SK-N-SH (cell line): ENCODE results near the gene PPIL1. TPM values are rescaled to one million over a fixed set of nuclear protein-coding genes. Genes with fewer than 3 reads are reported as not detected.

Source experiments
- CTCF ChIA-PET: fragments of 300-600, 350-600 bp; formaldehyde crosslinking; extraction: SDS; loops from one replicate; lab custom pipeline; 2021; lab: Yijun Ruan, JAX
- POLR2A ChIA-PET: fragments of 350-600 bp; sonication (Branson Sonifier 250); formaldehyde crosslinking; extraction: SDS; loops from one replicate; lab custom pipeline; 2020; ENCODE audit warnings: antibody characterized with exemption, inconsistent platforms; lab: Yijun Ruan, JAX
- DNase-seq: peaks from one replicate; pipeline ENCODE4 v3.0.0; 2012
- H2AFZ ChIP-seq: fragments of 200-600 bp; sonication (generic); 2 replicates; pipeline ENCODE4 v1.8.1; 2016; ENCODE audit warnings: antibody characterized with exemption, mild to moderate bottlenecking, low read depth
- H3F3A ChIP-seq: fragments of 200-600 bp; sonication (generic); replicated peaks from 2 replicates; pipeline ENCODE3; 2016; ENCODE audit warnings: antibody characterized with exemption, mild to moderate bottlenecking; ENCODE audit not compliant: insufficient read depth
- H3K27ac ChIP-seq, 2 experiments: fragments of 200-500 bp in 1 of 2; fragments of 200-600 bp in 1 of 2; sonication (Bioruptor generic) in 1 of 2; sonication (generic), shearing (Covaris generic) in 1 of 2; 2 replicates each; pipeline versions ENCODE4 v1.5.1 to v1.6.1; 2014 to 2016; ENCODE audit warnings: low read depth in 2 of 2, inconsistent platforms in 1 of 2, low read length in 1 of 2, mild to moderate bottlenecking in 1 of 2, mixed read lengths in 1 of 2
- H3K27me3 ChIP-seq: fragments of 200-600 bp; sonication (generic), shearing (Covaris generic); 2 replicates; pipeline ENCODE4 v1.6.1; 2016; ENCODE audit warnings: mixed run types; ENCODE audit not compliant: insufficient read depth
- H3K36me3 ChIP-seq, 2 experiments: fragments of 200-500 bp in 1 of 2; fragments of 200-600 bp in 1 of 2; sonication (Bioruptor generic) in 1 of 2; sonication (generic) in 1 of 2; replicated peaks in 1 of 2; 2 replicates each; pipeline versions ENCODE3 to v1.5.1; 2014 to 2016; ENCODE audit warnings: low read length in 1 of 2, mild to moderate bottlenecking in 1 of 2; ENCODE audit not compliant: insufficient read depth in 2 of 2, control insufficient read depth in 1 of 2
- H3K4me1 ChIP-seq, 2 experiments: fragments of 200-500 bp in 1 of 2; fragments of 200-600 bp in 1 of 2; sonication (Bioruptor generic) in 1 of 2; sonication (generic), shearing (Covaris generic) in 1 of 2; 2 replicates each; pipeline versions ENCODE4 v1.5.1 to v1.6.1; 2014 to 2016; ENCODE audit warnings: low read depth in 1 of 2, low read length in 1 of 2, mixed run types in 1 of 2; ENCODE audit not compliant: insufficient read depth in 2 of 2, control insufficient read depth in 1 of 2
- H3K4me2 ChIP-seq: fragments of 200-600 bp; sonication (generic), shearing (Covaris generic); 2 replicates; pipeline ENCODE4 v1.6.1; 2017; ENCODE audit warnings: mixed run types
- H3K4me3 ChIP-seq, 2 experiments: fragments of 200-500 bp in 1 of 2; fragments of 200-600 bp in 1 of 2; sonication (Bioruptor generic) in 1 of 2; sonication (generic), shearing (Covaris generic) in 1 of 2; 2 replicates each; pipeline versions ENCODE4 v1.5.1 to v1.8.1; 2014 to 2016; ENCODE audit warnings: low read depth in 2 of 2, inconsistent platforms in 1 of 2, low read length in 1 of 2, mild to moderate bottlenecking in 1 of 2, mixed read lengths in 1 of 2, moderate library complexity in 1 of 2
- H3K79me2 ChIP-seq: fragments of 200-600 bp; sonication (generic); 2 replicates; pipeline ENCODE4 v1.8.1; 2017; ENCODE audit warnings: mild to moderate bottlenecking; ENCODE audit not compliant: insufficient read depth
- H3K9ac ChIP-seq: fragments of 200-600 bp; sonication (generic); 2 replicates; pipeline ENCODE4 v1.6.1; 2017; ENCODE audit warnings: mixed run types
- H3K9me2 ChIP-seq: fragments of 200-600 bp; sonication (generic); 2 replicates; pipeline ENCODE4 v1.6.1; 2017; ENCODE audit warnings: mixed run types
- H3K9me3 ChIP-seq: fragments of 200-600 bp; sonication (generic); 2 replicates; pipeline ENCODE4 v1.6.1; 2017; ENCODE audit warnings: mixed run types, mild to moderate bottlenecking, moderate library complexity
- H4K20me1 ChIP-seq: fragments of 200-600 bp; sonication (generic); 2 replicates; pipeline ENCODE4 v1.6.1; 2017; ENCODE audit warnings: mild to moderate bottlenecking, mixed run types; ENCODE audit not compliant: insufficient read depth
- CHD2 ChIP-seq: fragments of 150-350 bp; IDR thresholded peaks from 2 replicates; pipeline ENCODE4 v1.6.1; 2018; ENCODE audit warnings: low read length; ENCODE audit not compliant: partially characterized antibody
- EP300 ChIP-seq, 2 experiments: IDR thresholded peaks; 2 replicates each; pipeline versions ENCODE4 v1.4.0 to v1.6.1; 2012; ENCODE audit warnings: borderline replicate concordance in 1 of 2, low read depth in 1 of 2, low read length in 1 of 2
- EZH2phosphoT487 ChIP-seq: fragments of 200-600 bp; sonication (generic); IDR thresholded peaks from 2 replicates; pipeline ENCODE4 v1.6.1; 2017; ENCODE audit warnings: low read depth, mixed run types, mild to moderate bottlenecking, antibody characterized with exemption, moderate library complexity, borderline replicate concordance
- FOXJ3 ChIP-seq: sonication (generic); formaldehyde crosslinking; IDR thresholded peaks from 2 replicates; pipeline ENCODE4 v1.5.1; 2020; ENCODE audit warnings: mild to moderate bottlenecking, missing genetic modification reagents
- FOXM1 ChIP-seq: IDR thresholded peaks from 2 replicates; pipeline ENCODE4 v1.4.0; 2012; ENCODE audit warnings: low read depth, mild to moderate bottlenecking
- GABPA ChIP-seq: IDR thresholded peaks from 2 replicates; pipeline ENCODE4 v1.4.0; 2012; ENCODE audit warnings: low read depth, mild to moderate bottlenecking
- GATA2 ChIP-seq: sonication (generic); formaldehyde crosslinking; IDR thresholded peaks from 2 replicates; pipeline ENCODE4 v1.5.0; 2020; ENCODE audit warnings: mild to moderate bottlenecking, missing genetic modification reagents
- JUND ChIP-seq: IDR thresholded peaks from 2 replicates; pipeline ENCODE4 v1.4.0; 2012
- MEF2A ChIP-seq: IDR thresholded peaks from 2 replicates; pipeline ENCODE4 v1.4.0; 2012; ENCODE audit warnings: low read depth, borderline replicate concordance
- NFIC ChIP-seq: IDR thresholded peaks from 2 replicates; pipeline ENCODE4 v1.4.0; 2012; ENCODE audit warnings: borderline replicate concordance
- NRF1 ChIP-seq: IDR thresholded peaks from 2 replicates; pipeline ENCODE4 v1.6.1; 2012; ENCODE audit warnings: low read depth, mild to moderate bottlenecking, low read length
- RCOR1 ChIP-seq: fragments of 150-350 bp; IDR thresholded peaks from 2 replicates; pipeline ENCODE4 v1.6.1; 2017; ENCODE audit warnings: antibody characterized with exemption, low read length
- RFX5 ChIP-seq: IDR thresholded peaks from 2 replicates; pipeline ENCODE4 v1.6.1; 2012; ENCODE audit warnings: mild to moderate bottlenecking, improper control_type of control experiment, low read length
- SIN3A ChIP-seq: IDR thresholded peaks from 2 replicates; pipeline ENCODE4 v1.6.1; 2012; ENCODE audit warnings: low read depth, mild to moderate bottlenecking, low read length, moderate library complexity, borderline replicate concordance
- TCF12 ChIP-seq: IDR thresholded peaks from 2 replicates; pipeline ENCODE4 v1.4.0; 2012
- TEAD4 ChIP-seq: IDR thresholded peaks from 2 replicates; pipeline ENCODE4 v1.4.0; 2012; ENCODE audit warnings: mild to moderate bottlenecking, borderline replicate concordance; ENCODE audit not compliant: insufficient read depth
- YY1 ChIP-seq: IDR thresholded peaks from 2 replicates; pipeline ENCODE4 v1.4.0; 2012; ENCODE audit warnings: low read depth, mild to moderate bottlenecking
- WGBS: methylation state at CpG from one replicate; pipeline ENCODE4 v1.1.6; 2017; ENCODE audit warnings: low lambda C conversion rate; 5-methylcytosine and 5-hydroxymethylcytosine counted together
- polyA plus RNA-seq, 3 experiments: library from polyadenylated mRNA; depleted of rRNA; stranded (reverse); fragments of >200 nt; gene quantifications; 2 replicates each; pipeline ENCODE4 v1.2.3, GENCODE V29; 2012
- TF ChIP-seq, protein P1 (sequence below): IDR thresholded peaks from 2 replicates; pipeline ENCODE4 v1.4.0; 2012; ENCODE audit warnings: low read depth, borderline replicate concordance
- TF ChIP-seq, protein P2 (sequence below): fragments of 150-350 bp; IDR thresholded peaks from 2 replicates; pipeline ENCODE4 v1.6.1; 2017; ENCODE audit warnings: antibody characterized with exemption, low read length, low read depth, borderline replicate concordance
- TF ChIP-seq, protein P3 (sequence below): IDR thresholded peaks from 2 replicates; pipeline ENCODE4 v1.4.0; 2012; ENCODE audit warnings: low read depth
- TF ChIP-seq, protein P4 (sequence below): fragments of 200-600 bp; sonication (generic); IDR thresholded peaks from 2 replicates; pipeline ENCODE4 v1.6.1; 2017; ENCODE audit warnings: antibody characterized with exemption, mild to moderate bottlenecking, moderate library complexity
- TF ChIP-seq, protein P5 (sequence below): IDR thresholded peaks from 2 replicates; pipeline ENCODE4 v1.4.0; 2012; ENCODE audit warnings: low read depth, borderline replicate concordance

Gene PPIL1
- polyA plus RNA-seq, 1 of the 3 experiments (the other 2 are of a cell fraction): 36.6 TPM

DNA sequence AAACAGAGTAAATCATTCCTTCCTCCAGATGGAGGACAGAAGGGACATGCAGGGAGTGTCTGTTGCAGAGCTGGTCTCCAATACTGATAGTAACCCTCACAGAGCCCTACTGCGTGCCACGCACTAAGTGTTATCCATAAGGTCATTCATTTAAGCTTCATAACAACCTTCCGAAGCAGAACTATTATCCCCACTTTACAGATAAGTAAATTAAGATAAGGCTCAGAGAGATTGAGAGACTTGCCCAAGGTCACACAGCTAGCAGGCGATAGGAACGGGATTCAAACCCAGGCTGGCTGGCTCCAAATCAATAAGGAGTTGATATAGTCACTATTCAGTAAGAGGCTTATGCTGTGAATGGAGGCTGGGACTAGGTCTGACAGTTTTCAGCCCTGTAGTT, 66.0 kb downstream of the PPIL1 start:
- H2AFZ ChIP-seq: no peak overlapping the region
- H3K27me3 ChIP-seq: no peaks in the 10 kb centered on the region; the same call in 1 of the 2 replicates
- no peak overlapping the region for H3K4me3 ChIP-seq
- no peak overlapping the region for H3K27ac ChIP-seq
- H3K4me2 ChIP-seq: no peak overlapping the region
- TF ChIP-seq FOXM1: no peak
- no peak for TF ChIP-seq RCOR1
- TF ChIP-seq NRF1: no peak
- TF ChIP-seq TEAD4: no peak
- TF ChIP-seq SIN3A: no peak
- TF ChIP-seq MEF2A: no peak
- TF ChIP-seq, protein P1, sequence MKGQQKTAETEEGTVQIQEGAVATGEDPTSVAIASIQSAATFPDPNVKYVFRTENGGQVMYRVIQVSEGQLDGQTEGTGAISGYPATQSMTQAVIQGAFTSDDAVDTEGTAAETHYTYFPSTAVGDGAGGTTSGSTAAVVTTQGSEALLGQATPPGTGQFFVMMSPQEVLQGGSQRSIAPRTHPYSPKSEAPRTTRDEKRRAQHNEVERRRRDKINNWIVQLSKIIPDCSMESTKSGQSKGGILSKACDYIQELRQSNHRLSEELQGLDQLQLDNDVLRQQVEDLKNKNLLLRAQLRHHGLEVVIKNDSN: no peak
- TF ChIP-seq GABPA: no peak
- no peak for TF ChIP-seq TCF12
- no peak for TF ChIP-seq RFX5
- TF ChIP-seq, protein P2, sequence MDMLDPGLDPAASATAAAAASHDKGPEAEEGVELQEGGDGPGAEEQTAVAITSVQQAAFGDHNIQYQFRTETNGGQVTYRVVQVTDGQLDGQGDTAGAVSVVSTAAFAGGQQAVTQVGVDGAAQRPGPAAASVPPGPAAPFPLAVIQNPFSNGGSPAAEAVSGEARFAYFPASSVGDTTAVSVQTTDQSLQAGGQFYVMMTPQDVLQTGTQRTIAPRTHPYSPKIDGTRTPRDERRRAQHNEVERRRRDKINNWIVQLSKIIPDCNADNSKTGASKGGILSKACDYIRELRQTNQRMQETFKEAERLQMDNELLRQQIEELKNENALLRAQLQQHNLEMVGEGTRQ: no peak
- TF ChIP-seq, protein P3, sequence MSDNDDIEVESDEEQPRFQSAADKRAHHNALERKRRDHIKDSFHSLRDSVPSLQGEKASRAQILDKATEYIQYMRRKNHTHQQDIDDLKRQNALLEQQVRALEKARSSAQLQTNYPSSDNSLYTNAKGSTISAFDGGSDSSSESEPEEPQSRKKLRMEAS: no peak
- no peak for TF ChIP-seq CHD2
- WGBS: 78% methylated on average over 5 of the region's 5 CpGs
- CTCF ChIA-PET: interaction anchor here (0.7 to 2.4 kb wide), 3 partner anchors 25 to 50 kb away, joined by 3 to 11 read pairs (median 3); no protein-coding TSS in a partner anchor
- DNase-seq: no peak
- no peaks in the 10 kb centered on the region for H3K36me3 ChIP-seq
- POLR2A ChIA-PET: no interaction called here
- no peaks in the 10 kb centered on the region for H3K9me2 ChIP-seq
- H4K20me1 ChIP-seq: no peaks in the 10 kb centered on the region
- H3K9me3 ChIP-seq: no peaks in the 10 kb centered on the region
- H3K9ac ChIP-seq: no peak overlapping the region
- H3F3A ChIP-seq: no peaks in the 10 kb centered on the region
- H3K79me2 ChIP-seq: no peaks in the 10 kb centered on the region
- no peaks in the 10 kb centered on the region for H3K4me1 ChIP-seq

DNA sequence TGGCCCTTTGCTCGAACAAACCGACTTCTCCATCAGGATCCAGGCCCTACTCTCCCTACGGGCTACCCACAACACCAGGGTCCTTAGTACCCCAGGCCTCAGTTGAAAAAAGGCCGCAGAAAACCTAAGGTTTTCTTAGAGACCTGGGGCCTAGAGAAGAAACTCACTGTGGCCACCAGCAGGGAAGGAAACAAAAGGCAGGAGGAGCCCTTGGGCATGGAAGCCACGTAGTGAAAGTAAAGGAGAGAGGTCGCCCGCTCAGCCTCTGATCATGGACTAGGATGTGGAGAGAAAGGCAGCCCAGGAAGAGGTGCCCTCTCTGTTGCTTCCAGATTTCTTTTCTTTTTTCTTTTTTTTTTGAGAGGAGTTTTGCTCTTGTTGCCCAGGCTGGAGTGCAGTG, 66.9 kb downstream of the PPIL1 start:
- Histone ChIP-seq H3K4me1 (no peaks in the 10 kb centered on the region), H3K9me2 (no peaks in the 10 kb centered on the region), H3F3A (no peaks in the 10 kb centered on the region), H3K9ac (no peak overlapping the region), H3K4me2 (no peak overlapping the region), H3K79me2 (no peaks in the 10 kb centered on the region), H3K27me3 (no peaks in the 10 kb centered on the region; the same call in 1 of the 2 replicates), H3K36me3 (no peaks in the 10 kb centered on the region), H2AFZ (no peak overlapping the region), H3K9me3 (no peaks in the 10 kb centered on the region), H3K27ac (no peak overlapping the region), H4K20me1 (no peaks in the 10 kb centered on the region), H3K4me3 (no peak overlapping the region)
- no peak for DNase-seq
- POLR2A ChIA-PET: no interaction called here
- WGBS: 94% methylated on average over 7 of the region's 7 CpGs
- CTCF ChIA-PET: interaction anchor here (1.0 kb wide), 1 partner anchor 43 kb away, joined by 3 read pairs; no protein-coding TSS in a partner anchor
- TF ChIP-seq FOXJ3 (CRISPR knock-in tag) (no peak), EZH2phosphoT487 (no peak), CHD2 (no peak), MEF2A (no peak), GATA2 (no peak), NFIC (no peak), YY1 (no peak), EP300 (IDR thresholded peaks at IDR 0.05; ENCODE audit: borderline replicate concordance in 1 of 2, low read depth in 1 of 2, low read length in 1 of 2) (no peak), JUND (no peak), RCOR1 (no peak)
- TF ChIP-seq, protein P3: no peak
- TF ChIP-seq, protein P4, sequence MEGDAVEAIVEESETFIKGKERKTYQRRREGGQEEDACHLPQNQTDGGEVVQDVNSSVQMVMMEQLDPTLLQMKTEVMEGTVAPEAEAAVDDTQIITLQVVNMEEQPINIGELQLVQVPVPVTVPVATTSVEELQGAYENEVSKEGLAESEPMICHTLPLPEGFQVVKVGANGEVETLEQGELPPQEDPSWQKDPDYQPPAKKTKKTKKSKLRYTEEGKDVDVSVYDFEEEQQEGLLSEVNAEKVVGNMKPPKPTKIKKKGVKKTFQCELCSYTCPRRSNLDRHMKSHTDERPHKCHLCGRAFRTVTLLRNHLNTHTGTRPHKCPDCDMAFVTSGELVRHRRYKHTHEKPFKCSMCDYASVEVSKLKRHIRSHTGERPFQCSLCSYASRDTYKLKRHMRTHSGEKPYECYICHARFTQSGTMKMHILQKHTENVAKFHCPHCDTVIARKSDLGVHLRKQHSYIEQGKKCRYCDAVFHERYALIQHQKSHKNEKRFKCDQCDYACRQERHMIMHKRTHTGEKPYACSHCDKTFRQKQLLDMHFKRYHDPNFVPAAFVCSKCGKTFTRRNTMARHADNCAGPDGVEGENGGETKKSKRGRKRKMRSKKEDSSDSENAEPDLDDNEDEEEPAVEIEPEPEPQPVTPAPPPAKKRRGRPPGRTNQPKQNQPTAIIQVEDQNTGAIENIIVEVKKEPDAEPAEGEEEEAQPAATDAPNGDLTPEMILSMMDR: no peak
- TF ChIP-seq, protein P5, sequence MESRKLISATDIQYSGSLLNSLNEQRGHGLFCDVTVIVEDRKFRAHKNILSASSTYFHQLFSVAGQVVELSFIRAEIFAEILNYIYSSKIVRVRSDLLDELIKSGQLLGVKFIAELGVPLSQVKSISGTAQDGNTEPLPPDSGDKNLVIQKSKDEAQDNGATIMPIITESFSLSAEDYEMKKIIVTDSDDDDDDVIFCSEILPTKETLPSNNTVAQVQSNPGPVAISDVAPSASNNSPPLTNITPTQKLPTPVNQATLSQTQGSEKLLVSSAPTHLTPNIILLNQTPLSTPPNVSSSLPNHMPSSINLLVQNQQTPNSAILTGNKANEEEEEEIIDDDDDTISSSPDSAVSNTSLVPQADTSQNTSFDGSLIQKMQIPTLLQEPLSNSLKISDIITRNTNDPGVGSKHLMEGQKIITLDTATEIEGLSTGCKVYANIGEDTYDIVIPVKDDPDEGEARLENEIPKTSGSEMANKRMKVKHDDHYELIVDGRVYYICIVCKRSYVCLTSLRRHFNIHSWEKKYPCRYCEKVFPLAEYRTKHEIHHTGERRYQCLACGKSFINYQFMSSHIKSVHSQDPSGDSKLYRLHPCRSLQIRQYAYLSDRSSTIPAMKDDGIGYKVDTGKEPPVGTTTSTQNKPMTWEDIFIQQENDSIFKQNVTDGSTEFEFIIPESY: no peak
- TF ChIP-seq, protein P2: no peak
